RWPE2 (cell line): ENCODE data around the gene HEYL.
A peak's percentile ranks its signal among the peaks of the same experiment; 100 is the strongest.

ENCODE experiments used
- ATAC-seq: fragments of 200-7000 bp; cut with Tn5 transposase; 3 replicates; pipeline ENCODE4 v1.9.1; 2021; ENCODE audit warnings: low read depth
- DNase-seq: peaks from one replicate; pipeline ENCODE4 v3.0.0-alpha.2; 2020; ENCODE audit warnings: low spot score
- H3K27ac ChIP-seq: fragments of 450-650 bp; 2 replicates; pipeline ENCODE4 v1.5.1; 2017; ENCODE audit warnings: mild to moderate bottlenecking; ENCODE audit not compliant: poor library complexity, severe bottlenecking
- H3K27me3 ChIP-seq: fragments of 250-450 bp; sonication (Bioruptor Pico); 2 replicates; pipeline ENCODE4 v1.5.1; 2021; ENCODE audit warnings: mild to moderate bottlenecking, moderate library complexity; ENCODE audit not compliant: insufficient read depth, poor library complexity, severe bottlenecking
- H3K36me3 ChIP-seq: fragments of 250-450 bp; sonication (Bioruptor Pico); 2 replicates; pipeline ENCODE4 v1.5.1; 2020; ENCODE audit warnings: low read depth, mild to moderate bottlenecking, moderate library complexity
- H3K4me1 ChIP-seq: fragments of 250-450 bp; sonication (Bioruptor Pico); 2 replicates; pipeline ENCODE4 v1.5.1; 2021; ENCODE audit warnings: mild to moderate bottlenecking, moderate library complexity; ENCODE audit not compliant: insufficient read depth, poor library complexity, severe bottlenecking
- H3K4me3 ChIP-seq: fragments of 250-450 bp; sonication (Bioruptor Pico); 2 replicates; pipeline ENCODE4 v1.5.1; 2021; ENCODE audit warnings: mild to moderate bottlenecking, moderate library complexity; ENCODE audit not compliant: severe bottlenecking
- H3K9me3 ChIP-seq: fragments of 250-450 bp; sonication (Bioruptor Pico); 2 replicates; pipeline ENCODE4 v1.5.1; 2021; ENCODE audit warnings: mild to moderate bottlenecking, moderate library complexity; ENCODE audit not compliant: severe bottlenecking
- TF ChIP-seq, protein P1 (sequence below): fragments of 450-650 bp; IDR thresholded peaks from one replicate; pipeline ENCODE4 v1.5.1; 2017; ENCODE audit warnings: mild to moderate bottlenecking, moderate library complexity; ENCODE audit not compliant: poor library complexity, severe bottlenecking

HEYL gene

DNA sequence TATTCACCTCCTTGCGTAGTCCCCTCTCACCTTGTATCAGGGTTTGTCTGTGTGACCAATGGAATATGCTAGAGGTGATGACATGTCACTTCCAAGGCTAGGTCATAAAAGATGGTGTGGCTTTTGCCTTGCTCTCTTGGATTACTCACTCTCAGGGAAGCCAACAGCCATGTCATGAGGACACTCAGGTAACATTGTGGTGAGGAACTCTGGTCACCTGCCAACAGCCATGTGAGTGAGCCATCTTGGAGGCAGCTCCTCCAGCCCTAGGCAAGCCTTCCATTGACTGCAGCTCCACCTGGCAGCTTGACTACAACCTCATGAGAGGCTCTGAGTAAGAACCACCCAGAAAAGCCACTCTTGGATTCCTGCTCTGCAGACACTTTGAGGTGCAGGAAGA is 11.0 kb upstream of the HEYL start:
- Histone ChIP-seq H3K27me3 (no peaks in the 10 kb centered on the region), H3K27ac (no peak overlapping the region), H3K4me1 (peaks cover 2% of the 10 kb centered on the region), H3K4me3 (no peak overlapping the region), H3K9me3 (no peaks in the 10 kb centered on the region), H3K36me3 (no peaks in the 10 kb centered on the region)
- ATAC-seq, result no peak
- TF ChIP-seq, protein P1, sequence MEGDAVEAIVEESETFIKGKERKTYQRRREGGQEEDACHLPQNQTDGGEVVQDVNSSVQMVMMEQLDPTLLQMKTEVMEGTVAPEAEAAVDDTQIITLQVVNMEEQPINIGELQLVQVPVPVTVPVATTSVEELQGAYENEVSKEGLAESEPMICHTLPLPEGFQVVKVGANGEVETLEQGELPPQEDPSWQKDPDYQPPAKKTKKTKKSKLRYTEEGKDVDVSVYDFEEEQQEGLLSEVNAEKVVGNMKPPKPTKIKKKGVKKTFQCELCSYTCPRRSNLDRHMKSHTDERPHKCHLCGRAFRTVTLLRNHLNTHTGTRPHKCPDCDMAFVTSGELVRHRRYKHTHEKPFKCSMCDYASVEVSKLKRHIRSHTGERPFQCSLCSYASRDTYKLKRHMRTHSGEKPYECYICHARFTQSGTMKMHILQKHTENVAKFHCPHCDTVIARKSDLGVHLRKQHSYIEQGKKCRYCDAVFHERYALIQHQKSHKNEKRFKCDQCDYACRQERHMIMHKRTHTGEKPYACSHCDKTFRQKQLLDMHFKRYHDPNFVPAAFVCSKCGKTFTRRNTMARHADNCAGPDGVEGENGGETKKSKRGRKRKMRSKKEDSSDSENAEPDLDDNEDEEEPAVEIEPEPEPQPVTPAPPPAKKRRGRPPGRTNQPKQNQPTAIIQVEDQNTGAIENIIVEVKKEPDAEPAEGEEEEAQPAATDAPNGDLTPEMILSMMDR, result no peak
- DNase-seq, result no peak

DNA sequence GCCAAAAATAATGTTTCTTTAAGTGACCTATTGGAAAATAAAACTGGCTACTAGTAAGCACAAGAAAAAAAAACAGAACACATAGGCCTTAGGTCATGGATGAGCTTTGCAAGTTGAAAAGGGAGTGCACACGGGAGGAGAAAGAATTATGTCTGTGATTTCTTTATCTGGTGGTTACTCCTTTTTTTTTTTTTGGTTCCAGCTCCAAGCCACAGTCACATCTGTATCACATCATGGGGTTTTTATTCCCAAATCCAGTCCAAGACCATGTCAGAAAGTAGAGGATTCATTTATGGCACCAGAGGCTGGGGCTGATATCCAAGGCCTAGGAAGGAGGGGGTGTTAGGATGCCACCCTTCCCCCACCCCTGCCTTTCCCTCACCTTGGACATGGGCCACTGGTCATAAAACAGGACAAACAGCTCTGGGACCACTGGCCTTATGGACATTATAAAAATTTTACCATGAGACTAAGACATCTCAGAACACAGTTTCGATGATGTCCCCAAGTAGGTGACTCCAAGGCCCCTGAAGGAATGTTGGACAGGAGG is 10.3 kb upstream of the HEYL start:
- DNase-seq (no peak), ATAC-seq (no peak)
- TF ChIP-seq, protein P1, result no peak
- Histone ChIP-seq H3K4me1 (peaks cover 2% of the 10 kb centered on the region), H3K27me3 (no peaks in the 10 kb centered on the region), H3K36me3 (no peaks in the 10 kb centered on the region), H3K4me3 (no peak overlapping the region), H3K9me3 (no peaks in the 10 kb centered on the region), H3K27ac (no peak overlapping the region)

DNA sequence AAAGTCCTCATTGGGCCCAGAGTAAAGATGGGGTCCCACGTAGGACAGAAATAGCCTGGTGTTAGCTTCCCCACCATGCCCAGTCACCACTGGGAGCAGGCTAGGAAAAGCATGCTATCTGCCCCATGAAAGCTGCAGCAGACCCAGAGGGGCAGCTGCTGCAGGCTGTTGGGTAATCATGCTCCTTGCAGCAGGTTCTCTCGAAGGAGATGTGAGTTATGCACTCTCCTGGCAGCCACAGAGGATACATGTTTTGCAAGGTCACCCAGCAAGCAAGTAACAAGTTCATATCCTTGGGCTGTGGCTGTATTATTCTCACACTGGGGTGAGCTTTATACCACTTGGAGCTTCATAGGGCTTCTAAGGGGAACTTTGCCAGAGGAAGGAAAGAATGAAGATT is 9.1 kb upstream of the HEYL start:
- TF ChIP-seq, protein P1, result no peak
- Histone ChIP-seq H3K4me3 (no peak overlapping the region), H3K4me1 (no peaks in the 10 kb centered on the region), H3K9me3 (no peaks in the 10 kb centered on the region), H3K36me3 (no peaks in the 10 kb centered on the region), H3K27ac (no peak overlapping the region), H3K27me3 (no peaks in the 10 kb centered on the region)
- no peak for ATAC-seq
- DNase-seq, result no peak

DNA sequence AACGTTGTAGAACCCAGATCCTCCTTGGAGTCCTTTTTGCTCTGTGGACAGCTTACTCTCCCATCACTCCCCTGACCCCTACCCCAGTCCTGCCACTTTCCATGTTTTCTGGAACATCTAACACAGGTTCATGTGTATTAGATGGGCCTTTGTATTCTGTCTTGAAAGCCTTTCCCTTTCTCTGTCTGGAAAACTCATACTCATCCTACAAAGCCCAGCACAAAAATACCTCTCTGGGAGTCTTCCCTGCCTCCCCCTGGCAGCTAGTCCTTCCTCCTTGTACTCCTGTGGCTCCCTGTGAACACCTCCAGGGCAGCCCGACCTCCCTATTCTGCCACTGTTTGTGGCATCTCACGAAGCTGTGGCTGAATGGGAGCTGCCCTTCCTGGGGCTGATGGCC is 7.8 kb upstream of the HEYL start:
- H3K4me1 ChIP-seq, result no peaks in the 10 kb centered on the region
- H3K4me3 ChIP-seq, result no peak overlapping the region
- DNase-seq, result no peak
- H3K27me3 ChIP-seq, result no peaks in the 10 kb centered on the region
- H3K9me3 ChIP-seq, result no peaks in the 10 kb centered on the region
- no peaks in the 10 kb centered on the region for H3K36me3 ChIP-seq
- TF ChIP-seq, protein P1, result no peak
- H3K27ac ChIP-seq, result no peak overlapping the region
- no peak for ATAC-seq

DNA sequence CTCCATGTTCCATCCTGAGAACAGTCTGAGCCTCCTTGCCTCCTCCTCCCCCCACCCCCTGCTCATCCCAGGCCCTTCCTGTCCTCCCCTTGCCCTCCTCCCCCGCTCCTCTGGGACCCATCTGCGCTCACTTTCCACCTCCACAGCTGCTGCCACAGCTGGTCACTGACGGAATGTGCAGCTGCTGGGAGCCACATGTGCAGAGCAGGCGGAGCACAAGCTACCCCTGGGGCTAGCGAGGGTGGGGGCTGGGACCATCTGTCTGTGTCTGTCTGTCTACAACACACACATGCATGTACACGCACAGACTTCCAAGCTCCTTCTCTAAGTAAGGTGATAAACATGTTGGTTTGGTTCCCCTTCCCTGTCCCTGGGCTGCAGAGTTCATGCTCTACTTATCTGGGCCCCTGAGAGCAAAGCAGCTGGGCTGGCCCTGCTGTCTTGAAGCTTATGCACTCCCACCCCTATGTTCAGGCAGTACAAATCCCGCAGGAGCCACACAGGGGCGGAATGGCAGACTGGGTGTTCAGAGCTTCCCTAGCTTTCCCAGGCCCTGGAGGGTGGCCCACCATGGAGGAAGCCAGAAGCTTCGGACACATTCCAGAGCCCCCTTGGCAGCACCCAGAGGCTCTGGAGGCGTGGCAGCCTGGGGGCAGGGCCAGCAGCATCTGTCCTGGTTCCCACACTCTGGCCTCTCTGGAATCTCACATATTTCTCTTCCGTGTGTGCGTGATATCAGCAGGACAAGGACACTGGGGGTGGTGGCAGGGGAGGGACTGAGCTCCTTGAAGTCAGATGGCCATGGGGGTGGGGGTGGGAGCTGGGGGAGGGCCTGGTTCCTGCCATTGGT is 7.0 kb upstream of the HEYL start:
- Histone ChIP-seq H3K4me3 (no peak overlapping the region), H3K9me3 (no peaks in the 10 kb centered on the region), H3K36me3 (no peaks in the 10 kb centered on the region), H3K27ac (no peak overlapping the region), H3K27me3 (no peaks in the 10 kb centered on the region), H3K4me1 (no peaks in the 10 kb centered on the region)
- ATAC-seq (peak; percentile 40; the same call in 2 of the 3 replicates), DNase-seq (no peak)
- TF ChIP-seq, protein P1, result no peak
